Panc1 (cell line): ENCODE results near the gene LDLRAD4.

ENCODE experiments used
- POLR2AphosphoS5 ChIP-seq: IDR thresholded peaks from 2 replicates; pipeline ENCODE4 v1.6.1; 2012; ENCODE audit warnings: mild to moderate bottlenecking, low read depth, low read length, moderate library complexity
- REST ChIP-seq, 2 experiments: IDR thresholded peaks; 2 replicates each; pipeline ENCODE4 v1.6.1; 2011 to 2012; ENCODE audit warnings: low read depth in 2 of 2, control low read depth in 1 of 2, low read length in 1 of 2, mild to moderate bottlenecking in 1 of 2, moderate library complexity in 1 of 2; ENCODE audit not compliant: insufficient read depth in 1 of 2
- SIN3A ChIP-seq: IDR thresholded peaks from 2 replicates; pipeline ENCODE4 v1.6.1; 2012; ENCODE audit warnings: low read depth, mild to moderate bottlenecking, low read length, moderate library complexity, borderline replicate concordance; ENCODE audit not compliant: insufficient read depth
- TF ChIP-seq, protein P1 (sequence below): fragments of 450-650 bp; IDR thresholded peaks from 2 replicates; pipeline ENCODE4 v1.5.1; 2017; ENCODE audit warnings: mild to moderate bottlenecking

GRCh38 chr18:13308369-13308768, 89.8 kb downstream of the LDLRAD4 start:
- TF ChIP-seq, protein P1, sequence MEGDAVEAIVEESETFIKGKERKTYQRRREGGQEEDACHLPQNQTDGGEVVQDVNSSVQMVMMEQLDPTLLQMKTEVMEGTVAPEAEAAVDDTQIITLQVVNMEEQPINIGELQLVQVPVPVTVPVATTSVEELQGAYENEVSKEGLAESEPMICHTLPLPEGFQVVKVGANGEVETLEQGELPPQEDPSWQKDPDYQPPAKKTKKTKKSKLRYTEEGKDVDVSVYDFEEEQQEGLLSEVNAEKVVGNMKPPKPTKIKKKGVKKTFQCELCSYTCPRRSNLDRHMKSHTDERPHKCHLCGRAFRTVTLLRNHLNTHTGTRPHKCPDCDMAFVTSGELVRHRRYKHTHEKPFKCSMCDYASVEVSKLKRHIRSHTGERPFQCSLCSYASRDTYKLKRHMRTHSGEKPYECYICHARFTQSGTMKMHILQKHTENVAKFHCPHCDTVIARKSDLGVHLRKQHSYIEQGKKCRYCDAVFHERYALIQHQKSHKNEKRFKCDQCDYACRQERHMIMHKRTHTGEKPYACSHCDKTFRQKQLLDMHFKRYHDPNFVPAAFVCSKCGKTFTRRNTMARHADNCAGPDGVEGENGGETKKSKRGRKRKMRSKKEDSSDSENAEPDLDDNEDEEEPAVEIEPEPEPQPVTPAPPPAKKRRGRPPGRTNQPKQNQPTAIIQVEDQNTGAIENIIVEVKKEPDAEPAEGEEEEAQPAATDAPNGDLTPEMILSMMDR = no peak
- TF ChIP-seq REST (IDR thresholded peaks at IDR 0.05; ENCODE audit: insufficient read depth in 1 of 2, low read depth in 2 of 2, low read length in 1 of 2) (no peak), POLR2AphosphoS5 (no peak), SIN3A (no peak)
